Activated T-cell treated with anti-CD3 and anti-CD28 coated beads, Interleukin-2, amount 50 U/mL, for 72 hours (primary cell): ENCODE measurements around the gene NLN. TPM values are rescaled to one million over a fixed set of nuclear protein-coding genes. Genes with fewer than 3 reads are reported as not detected.

ENCODE experiments used
- ATAC-seq, 2 donors: fragments of 150-1000 bp; cut with Tn5 transposase; replicated peaks in 1 of 2; 2 replicates each; pipeline ENCODE4 v1.10.0; 2021; ENCODE audit warnings: moderate library complexity in 2 of 2, mild to moderate bottlenecking in 1 of 2
- DNase-seq, 2 donors: peaks; one replicate each; pipeline ENCODE4 v3.0.0; 2021 to 2022; ENCODE audit warnings: mixed read lengths in 1 of 2
- H3K27ac Mint-ChIP-seq: one replicate; pipeline ENCODE4 v1.8.0; 2022; ENCODE audit warnings: mild to moderate bottlenecking, moderate library complexity, mixed read lengths
- H3K27me3 Mint-ChIP-seq: one replicate; pipeline ENCODE4 v1.8.0; 2022; ENCODE audit warnings: low read depth, mixed read lengths
- H3K36me3 Mint-ChIP-seq, 2 donors: one replicate each; pipeline ENCODE4 v1.8.0; 2022; ENCODE audit warnings: mixed read lengths in 2 of 2, mild to moderate bottlenecking in 1 of 2; ENCODE audit not compliant: insufficient read depth in 2 of 2
- H3K4me1 Mint-ChIP-seq: one replicate; pipeline ENCODE4 v1.8.0; 2022; ENCODE audit warnings: low read depth, mixed read lengths
- H3K4me3 Mint-ChIP-seq, 2 donors: one replicate each; pipeline ENCODE4 v1.8.0; 2022; ENCODE audit warnings: mild to moderate bottlenecking in 2 of 2, mixed read lengths in 2 of 2, moderate library complexity in 2 of 2
- H3K9me3 Mint-ChIP-seq, 2 donors: one replicate each; pipeline ENCODE4 v1.8.0; 2022; ENCODE audit warnings: mixed read lengths in 2 of 2
- total RNA-seq, 2 donors: library from RNA; stranded (reverse); gene quantifications; one replicate each; pipeline ENCODE4 v1.2.3, GENCODE V29; 2022

The NLN gene
- total RNA-seq, 2 donors from 2014 or later: 7.3 to 17.0 TPM

GRCh38 chr5:65820373-65820772, 98.4 kb downstream of the NLN start:
- DNase-seq (no peak), ATAC-seq (no peak)
- Mint-ChIP-seq H3K9me3 (no peaks in the 10 kb centered on the region), H3K4me3 (no peak overlapping the region), H3K27me3 (no peaks in the 10 kb centered on the region), H3K36me3 (peaks cover 0 to 6% of the 10 kb centered on the region in 2 donors), H3K27ac (no peak overlapping the region), H3K4me1 (peaks cover 9% of the 10 kb centered on the region)

- Mint-ChIP-seq H3K27ac (no peak overlapping the region), H3K27me3 (no peaks in the 10 kb centered on the region), H3K9me3 (no peaks in the 10 kb centered on the region), H3K36me3 (no peaks in the 10 kb centered on the region), H3K4me1 (peaks cover 19% of the 10 kb centered on the region), H3K4me3 (no peak overlapping the region)
- DNase-seq (no peak), ATAC-seq (no peak)
Measured at GRCh38 chr5:65821966-65822365, 100.0 kb downstream of the NLN start.

GRCh38 chr5:65822710-65823109, 100.7 kb downstream of the NLN start:
- no peaks in the 10 kb centered on the region for H3K27me3 Mint-ChIP-seq
- H3K4me3 Mint-ChIP-seq: no peak overlapping the region
- no peak for ATAC-seq
- H3K4me1 Mint-ChIP-seq: peaks cover 19% of the 10 kb centered on the region
- DNase-seq: no peak
- no peak overlapping the region for H3K27ac Mint-ChIP-seq
- no peaks in the 10 kb centered on the region for H3K36me3 Mint-ChIP-seq
- no peaks in the 10 kb centered on the region for H3K9me3 Mint-ChIP-seq

- Mint-ChIP-seq H3K36me3 (no peaks in the 10 kb centered on the region), H3K4me3 (no peak overlapping the region), H3K4me1 (peaks cover 19% of the 10 kb centered on the region), H3K9me3 (no peaks in the 10 kb centered on the region), H3K27ac (no peak overlapping the region), H3K27me3 (no peaks in the 10 kb centered on the region)
- DNase-seq (no peak), ATAC-seq (no peak)
Measured at GRCh38 chr5:65823204-65823603, 101.2 kb downstream of the NLN start.

GRCh38 chr5:65823845-65824445, 101.9 kb downstream of the NLN start:
- peaks cover 19% of the 10 kb centered on the region for H3K4me1 Mint-ChIP-seq
- H3K27me3 Mint-ChIP-seq: no peaks in the 10 kb centered on the region
- no peak for DNase-seq
- no peak overlapping the region for H3K27ac Mint-ChIP-seq
- H3K36me3 Mint-ChIP-seq: no peaks in the 10 kb centered on the region
- H3K9me3 Mint-ChIP-seq: no peaks in the 10 kb centered on the region
- no peak for ATAC-seq
- no peak overlapping the region for H3K4me3 Mint-ChIP-seq

GRCh38 chr5:65825408-65826328, 103.7 kb downstream of the NLN start:
- no peaks in the 10 kb centered on the region for H3K27me3 Mint-ChIP-seq
- no peak overlapping the region for H3K27ac Mint-ChIP-seq
- no peaks in the 10 kb centered on the region for H3K36me3 Mint-ChIP-seq
- no peak overlapping the region for H3K4me3 Mint-ChIP-seq
- peaks cover 12% of the 10 kb centered on the region for H3K4me1 Mint-ChIP-seq
- DNase-seq (no peak), ATAC-seq (no peak)
- H3K9me3 Mint-ChIP-seq: no peaks in the 10 kb centered on the region

GRCh38 chr5:65828022-65828896, 106.3 kb downstream of the NLN start:
- Mint-ChIP-seq H3K9me3 (no peaks in the 10 kb centered on the region), H3K4me1 (peaks cover 12% of the 10 kb centered on the region), H3K27ac (no peak overlapping the region), H3K4me3 (no peak overlapping the region), H3K36me3 (no peaks in the 10 kb centered on the region), H3K27me3 (no peaks in the 10 kb centered on the region)
- ATAC-seq: no peak
- DNase-seq: no peak

GRCh38 chr5:65830856-65831255, 108.9 kb downstream of the NLN start:
- Mint-ChIP-seq H3K27ac (no peak overlapping the region), H3K4me3 (no peak overlapping the region), H3K36me3 (no peaks in the 10 kb centered on the region), H3K27me3 (no peaks in the 10 kb centered on the region), H3K9me3 (no peaks in the 10 kb centered on the region), H3K4me1 (peaks cover 5% of the 10 kb centered on the region)
- ATAC-seq: no peak
- no peak for DNase-seq

GRCh38 chr5:65831276-65831675, 109.3 kb downstream of the NLN start:
- Mint-ChIP-seq H3K4me3 (no peak overlapping the region), H3K27me3 (no peaks in the 10 kb centered on the region), H3K9me3 (no peaks in the 10 kb centered on the region), H3K4me1 (peaks cover under 1% of the 10 kb centered on the region), H3K27ac (no peak overlapping the region), H3K36me3 (no peaks in the 10 kb centered on the region)
- no peak for DNase-seq
- ATAC-seq: no peak

- ATAC-seq: no peak
- Mint-ChIP-seq H3K27ac (no peak overlapping the region), H3K36me3 (no peaks in the 10 kb centered on the region), H3K4me3 (no peak overlapping the region), H3K27me3 (no peaks in the 10 kb centered on the region), H3K9me3 (no peaks in the 10 kb centered on the region), H3K4me1 (no peaks in the 10 kb centered on the region)
- no peak for DNase-seq
Measured at GRCh38 chr5:65832152-65832551, 110.1 kb downstream of the NLN start.

GRCh38 chr5:65832603-65833228, 110.7 kb downstream of the NLN start:
- H3K36me3 Mint-ChIP-seq: no peaks in the 10 kb centered on the region

GRCh38 chr5:65833780-65834179, 111.8 kb downstream of the NLN start:
- no peaks in the 10 kb centered on the region for H3K9me3 Mint-ChIP-seq
- H3K4me1 Mint-ChIP-seq: no peaks in the 10 kb centered on the region
- no peak overlapping the region for H3K4me3 Mint-ChIP-seq
- no peak overlapping the region for H3K27ac Mint-ChIP-seq
- H3K27me3 Mint-ChIP-seq: no peaks in the 10 kb centered on the region
- DNase-seq (no peak), ATAC-seq (no peak)
- H3K36me3 Mint-ChIP-seq: no peaks in the 10 kb centered on the region

More at GRCh38 chr5:65832603-65833228, 110.7 kb downstream of the NLN start:
- no peak overlapping the region for H3K4me3 Mint-ChIP-seq
- no peaks in the 10 kb centered on the region for H3K27me3 Mint-ChIP-seq
- ATAC-seq (no peak), DNase-seq (no peak)
- H3K27ac Mint-ChIP-seq: no peak overlapping the region
- H3K9me3 Mint-ChIP-seq: no peaks in the 10 kb centered on the region
- no peaks in the 10 kb centered on the region for H3K4me1 Mint-ChIP-seq
